ENCODE results near the gene SLC24A3.

- no peak for TF ChIP-seq CTCF (IDR thresholded peaks at IDR 0.05)
- TF ChIP-seq POLR2AphosphoS5 (IDR thresholded peaks at IDR 0.05): no peak
- TF ChIP-seq EP300 (IDR thresholded peaks at IDR 0.05): no peak
Observed at GRCh38 chr20:19493794-19494495, 281.5 kb downstream of the SLC24A3 start.

Data from sigmoid colon (tissue), 4 donors.